ENCODE results near the gene SOX6. TPM values are rescaled to one million over a fixed set of nuclear protein-coding genes. Genes with fewer than 3 reads are reported as not detected.
A peak's percentile ranks its signal among the peaks of the same experiment; 100 is the strongest.

The SOX6 gene
- polyA plus RNA-seq, 1 donor (not counting 4 experiments of a cell fraction or from before 2014, with no cell fraction given), result 6.0 TPM

DNA sequence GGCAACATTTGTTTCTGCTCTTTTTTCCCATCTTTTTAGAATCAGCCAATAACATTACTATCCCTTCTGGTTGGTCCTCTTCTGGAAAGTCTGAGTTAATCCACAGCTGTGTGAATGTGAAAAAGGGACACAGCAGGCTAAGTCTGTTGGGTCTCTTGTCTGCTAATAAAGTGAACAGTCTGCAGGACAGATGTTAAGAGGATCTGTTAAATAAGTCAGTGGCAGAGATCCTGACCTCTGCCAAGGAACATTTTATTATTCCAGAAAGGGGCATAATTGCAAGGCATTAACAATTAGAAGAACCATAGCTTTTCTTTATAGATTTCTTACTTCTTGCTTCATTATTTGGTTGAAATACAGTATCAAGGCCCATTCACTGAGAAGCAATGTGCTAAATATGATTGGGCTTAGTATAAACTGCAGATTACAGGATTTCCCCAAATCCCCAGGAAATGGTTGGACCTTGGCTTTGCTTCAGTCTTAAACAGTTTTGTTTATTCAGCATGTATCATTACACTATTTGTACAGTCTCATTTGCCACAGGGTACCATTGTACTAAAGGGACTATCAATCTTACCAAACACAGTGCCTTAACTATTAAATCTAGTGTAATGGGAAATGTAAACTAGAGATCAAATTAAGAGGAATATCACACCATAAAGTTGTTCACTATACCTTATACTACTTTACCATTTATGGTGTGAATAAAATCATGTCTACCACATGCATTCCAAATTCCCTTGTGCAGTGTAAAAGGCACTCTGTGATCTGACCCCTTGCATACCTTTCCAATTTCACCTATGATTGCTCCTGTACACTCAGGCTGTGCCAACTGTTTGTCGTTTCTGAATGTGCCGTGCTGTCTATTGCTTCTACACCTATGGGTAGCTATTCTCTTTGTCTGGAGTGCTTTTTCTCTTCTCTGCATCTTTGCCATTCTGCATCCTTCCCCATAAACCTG is 274.0 kb downstream of the SOX6 start:
- FAIRE-seq (peak; percentile 23), DNase-seq (ENCODE audit: low read depth, low spot score) (no peak)
- dilution Hi-C loops (cut with MboI; ENCODE audit: extremely low pct_ligation_motif_present, low sequenced_read_pairs), result no loop called here
- H3K9me3 ChIP-seq (ENCODE audit: control insufficient read depth, low read depth, low read length), result no peaks in the 10 kb centered on the region
- no peak overlapping the region for H3K9ac ChIP-seq (ENCODE audit: control insufficient read depth, extremely low read depth, insufficient read depth, low read length)
- H3K4me3 ChIP-seq (ENCODE audit: control insufficient read depth in 2 of 3, extremely low read depth in 1 of 3, insufficient read depth in 2 of 3, low read depth in 1 of 3, low read length in 3 of 3), result no peak overlapping the region
- H4K20me1 ChIP-seq (ENCODE audit: control insufficient read depth, extremely low read depth, insufficient read depth, low read length), result no peaks in the 10 kb centered on the region
- no peaks in the 10 kb centered on the region for H3K9me1 ChIP-seq (ENCODE audit: control insufficient read depth, extremely low read depth, insufficient read depth, low read length)
- H3K36me3 ChIP-seq (ENCODE audit: control insufficient read depth in 2 of 2, extremely low read depth in 1 of 2, insufficient read depth in 2 of 2, low read length in 2 of 2), result peaks cover 0 to 2% of the 10 kb centered on the region in 2 experiments
- TF ChIP-seq EZH2 (IDR thresholded peaks at IDR 0.05; ENCODE audit: low read length), result no peak
- TF ChIP-seq CTCF (optimal IDR thresholded peaks at IDR 0.05 in 1 of 3, IDR thresholded peaks at IDR 0.05 in 1 of 3, conservative IDR thresholded peaks at IDR 0.05 in 1 of 3; ENCODE audit: extremely low read depth in 1 of 3, insufficient read depth in 2 of 3, low read length in 3 of 3), result no peak
- no peak overlapping the region for H3K4me2 ChIP-seq (ENCODE audit: control insufficient read depth, extremely low read depth, insufficient read depth, low read depth, low read length)
- H3K4me1 ChIP-seq (ENCODE audit: control insufficient read depth, extremely low read depth, insufficient read depth, low read length), result no peaks in the 10 kb centered on the region
- no peak overlapping the region for H2AFZ ChIP-seq (ENCODE audit: control insufficient read depth, low read length)
- no peak overlapping the region for H3K27ac ChIP-seq (ENCODE audit: control insufficient read depth, insufficient read depth, low read length)
- H3K27me3 ChIP-seq (ENCODE audit: control insufficient read depth, extremely low read depth, insufficient read depth, low read length), result no peaks in the 10 kb centered on the region
- no peaks in the 10 kb centered on the region for H3K79me2 ChIP-seq (ENCODE audit: control insufficient read depth, insufficient read depth, low read length)

DNA sequence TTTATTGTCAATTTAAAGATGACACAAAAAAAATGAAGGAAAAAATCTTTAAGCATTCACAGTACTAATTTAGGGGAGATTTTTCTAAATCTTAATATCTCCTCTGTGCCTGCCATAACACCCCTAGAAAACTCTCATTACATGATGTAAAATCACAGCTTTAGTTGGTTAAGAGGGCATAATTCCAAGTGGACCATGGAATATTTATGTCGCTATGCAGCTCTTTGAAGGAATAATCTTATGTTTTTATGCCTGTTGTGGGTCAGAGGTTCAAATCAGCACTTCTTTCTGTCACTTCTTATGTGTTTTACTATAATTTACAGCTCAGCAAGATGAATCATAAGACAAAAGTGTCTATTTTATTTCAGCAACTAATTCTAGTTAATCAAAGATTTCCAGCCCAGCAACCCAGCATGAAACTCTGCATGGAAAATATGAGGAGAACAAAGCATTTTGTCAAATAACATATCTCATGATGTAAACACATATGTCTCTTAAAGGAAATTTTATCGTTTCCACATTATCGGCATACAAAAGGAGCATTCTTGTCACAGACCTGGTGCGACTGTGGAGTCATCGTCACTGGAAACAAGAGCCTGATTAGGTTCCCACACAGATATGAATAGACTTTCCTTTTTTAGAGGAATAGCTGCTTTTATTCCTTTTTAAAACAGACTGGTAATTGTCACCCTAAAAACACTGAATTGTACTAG is 274.8 kb downstream of the SOX6 start:
- DNase-seq (ENCODE audit: low read depth, low spot score) (no peak), FAIRE-seq (no peak)
- no peak for TF ChIP-seq CTCF (optimal IDR thresholded peaks at IDR 0.05 in 1 of 3, IDR thresholded peaks at IDR 0.05 in 1 of 3, conservative IDR thresholded peaks at IDR 0.05 in 1 of 3; ENCODE audit: extremely low read depth in 1 of 3, insufficient read depth in 2 of 3, low read length in 3 of 3)
- no peak for TF ChIP-seq EZH2 (IDR thresholded peaks at IDR 0.05; ENCODE audit: low read length)
- Histone ChIP-seq H3K9me3 (ENCODE audit: control insufficient read depth, low read depth, low read length) (no peaks in the 10 kb centered on the region), H3K79me2 (ENCODE audit: control insufficient read depth, insufficient read depth, low read length) (no peaks in the 10 kb centered on the region), H3K4me3 (ENCODE audit: control insufficient read depth in 2 of 3, extremely low read depth in 1 of 3, insufficient read depth in 2 of 3, low read depth in 1 of 3, low read length in 3 of 3) (no peak overlapping the region), H3K4me2 (ENCODE audit: control insufficient read depth, extremely low read depth, insufficient read depth, low read depth, low read length) (no peak overlapping the region), H3K9ac (ENCODE audit: control insufficient read depth, extremely low read depth, insufficient read depth, low read length) (no peak overlapping the region), H3K27ac (ENCODE audit: control insufficient read depth, insufficient read depth, low read length) (no peak overlapping the region), H2AFZ (ENCODE audit: control insufficient read depth, low read length) (no peak overlapping the region), H3K36me3 (ENCODE audit: control insufficient read depth in 2 of 2, extremely low read depth in 1 of 2, insufficient read depth in 2 of 2, low read length in 2 of 2) (peaks cover 0 to 2% of the 10 kb centered on the region in 2 experiments), H3K27me3 (ENCODE audit: control insufficient read depth, extremely low read depth, insufficient read depth, low read length) (no peaks in the 10 kb centered on the region), H4K20me1 (ENCODE audit: control insufficient read depth, extremely low read depth, insufficient read depth, low read length) (no peaks in the 10 kb centered on the region), H3K4me1 (ENCODE audit: control insufficient read depth, extremely low read depth, insufficient read depth, low read length) (no peaks in the 10 kb centered on the region), H3K9me1 (ENCODE audit: control insufficient read depth, extremely low read depth, insufficient read depth, low read length) (no peaks in the 10 kb centered on the region)
- dilution Hi-C loops (cut with MboI; ENCODE audit: extremely low pct_ligation_motif_present, low sequenced_read_pairs), result no loop called here

All from keratinocyte (primary cell).